NCI-H187 treated with DMSO at 0.1 percent for 48 hours (cell line): Measurements from ENCODE around the gene RHD.
"Not testable (repeated sequence)": the region's sequence is repeated elsewhere in the genome, so short reads cannot be mapped to it uniquely, and the experiment has no call there.

Experiments
- DNase-seq: peaks from one replicate; lab custom pipeline; 2025; lab: John Stamatoyannopoulos, UW

Gene RHD

DNA sequence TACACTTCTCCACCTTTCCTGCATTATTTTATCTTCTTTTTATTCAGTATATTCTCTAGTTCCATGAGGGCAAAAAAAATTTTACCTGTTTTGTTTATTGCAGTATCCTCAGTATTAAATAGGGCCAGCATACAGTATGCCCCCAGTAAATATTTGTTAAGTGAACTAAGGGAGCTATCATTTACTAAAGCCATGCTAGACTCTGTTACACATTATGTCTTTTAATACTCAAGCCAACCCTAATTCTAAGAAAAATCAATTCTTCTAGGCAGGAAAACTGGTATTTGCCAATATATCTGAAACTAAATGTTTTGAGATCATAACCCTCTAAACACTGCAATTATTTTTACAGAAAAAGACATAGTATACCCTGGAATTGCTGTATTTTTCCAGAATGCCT, 84.1 kb downstream of the RHD start:
- no peak for DNase-seq

DNA sequence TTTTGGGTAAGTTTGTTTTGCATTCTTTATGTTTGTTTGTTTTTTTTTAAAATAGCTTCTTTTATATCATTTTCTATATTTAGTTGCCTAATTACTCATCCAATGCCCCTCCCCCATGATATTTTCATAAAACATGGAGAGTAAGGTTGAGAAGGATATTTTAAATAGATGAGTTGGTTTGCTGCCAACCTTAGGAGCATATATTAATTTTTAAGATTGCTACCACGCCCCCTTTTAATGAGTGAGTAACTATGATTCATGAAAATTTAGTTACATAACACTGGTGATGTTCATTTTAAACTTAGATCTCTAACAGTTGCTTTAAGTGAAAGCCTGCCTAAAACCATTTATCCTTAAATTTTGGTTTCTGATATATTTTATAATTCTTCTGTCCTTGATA, 84.5 kb downstream of the RHD start:
- DNase-seq, result no peak

DNA sequence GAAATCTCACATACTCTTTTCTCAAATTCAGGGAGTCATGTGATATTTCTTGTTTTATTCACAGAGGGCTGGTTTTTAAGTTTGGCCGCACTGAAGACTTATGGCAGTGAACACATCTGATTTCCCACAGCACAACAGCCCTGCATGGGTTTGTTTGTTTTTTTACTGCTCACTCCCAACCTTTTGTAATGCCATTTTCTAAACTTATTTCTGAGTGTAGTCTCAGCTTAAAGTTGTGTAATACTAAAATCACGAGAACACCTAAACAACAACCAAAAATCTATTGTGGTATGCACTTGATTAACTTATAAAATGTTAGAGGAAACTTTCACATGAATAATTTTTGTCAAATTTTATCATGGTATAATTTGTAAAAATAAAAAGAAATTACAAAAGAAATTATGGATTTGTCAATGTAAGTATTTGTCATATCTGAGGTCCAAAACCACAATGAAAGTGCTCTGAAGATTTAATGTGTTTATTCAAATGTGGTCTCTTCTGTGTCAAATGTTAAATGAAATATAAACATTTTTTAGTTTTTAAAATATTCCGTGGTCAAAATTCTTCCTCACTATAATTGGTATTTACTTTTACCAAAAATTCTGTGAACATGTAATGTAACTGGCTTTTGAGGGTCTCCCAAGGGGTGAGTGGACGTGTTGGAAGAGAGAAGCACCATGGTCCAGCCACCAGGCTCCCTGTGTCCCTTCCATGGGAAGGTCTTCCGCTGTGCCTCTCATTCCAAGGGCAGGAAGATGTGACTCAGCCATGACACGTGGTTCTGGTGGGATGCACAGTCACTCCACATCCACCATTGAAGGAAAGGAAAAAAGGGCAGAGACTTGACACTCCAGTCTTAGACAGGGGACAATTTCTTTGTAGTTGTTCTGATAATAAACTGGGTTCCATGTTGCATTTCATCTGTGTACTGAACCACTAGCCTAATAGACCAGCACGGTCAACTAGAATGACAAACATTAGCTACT, 88.6 kb downstream of the RHD start:
- DNase-seq, result no peak

DNA sequence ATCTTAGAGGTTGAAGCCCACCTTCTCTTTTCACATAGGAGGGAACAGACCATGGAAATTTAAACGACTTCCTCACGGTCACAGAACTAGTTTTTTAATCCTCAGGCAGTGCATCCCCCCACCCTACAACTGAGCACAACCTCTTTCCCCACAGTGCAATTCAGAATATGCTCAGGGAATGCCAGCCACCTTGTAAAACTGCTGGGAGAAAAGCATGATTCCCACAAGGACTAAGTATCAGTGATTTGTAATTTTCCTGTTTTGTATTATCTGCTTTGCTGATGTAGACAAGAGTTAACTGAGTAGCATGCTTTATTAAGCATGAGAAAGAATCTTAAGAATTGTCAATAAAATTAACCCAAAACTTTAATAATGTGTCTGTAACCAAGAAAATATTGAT, 89.6 kb downstream of the RHD start:
- DNase-seq, result no peak

DNA sequence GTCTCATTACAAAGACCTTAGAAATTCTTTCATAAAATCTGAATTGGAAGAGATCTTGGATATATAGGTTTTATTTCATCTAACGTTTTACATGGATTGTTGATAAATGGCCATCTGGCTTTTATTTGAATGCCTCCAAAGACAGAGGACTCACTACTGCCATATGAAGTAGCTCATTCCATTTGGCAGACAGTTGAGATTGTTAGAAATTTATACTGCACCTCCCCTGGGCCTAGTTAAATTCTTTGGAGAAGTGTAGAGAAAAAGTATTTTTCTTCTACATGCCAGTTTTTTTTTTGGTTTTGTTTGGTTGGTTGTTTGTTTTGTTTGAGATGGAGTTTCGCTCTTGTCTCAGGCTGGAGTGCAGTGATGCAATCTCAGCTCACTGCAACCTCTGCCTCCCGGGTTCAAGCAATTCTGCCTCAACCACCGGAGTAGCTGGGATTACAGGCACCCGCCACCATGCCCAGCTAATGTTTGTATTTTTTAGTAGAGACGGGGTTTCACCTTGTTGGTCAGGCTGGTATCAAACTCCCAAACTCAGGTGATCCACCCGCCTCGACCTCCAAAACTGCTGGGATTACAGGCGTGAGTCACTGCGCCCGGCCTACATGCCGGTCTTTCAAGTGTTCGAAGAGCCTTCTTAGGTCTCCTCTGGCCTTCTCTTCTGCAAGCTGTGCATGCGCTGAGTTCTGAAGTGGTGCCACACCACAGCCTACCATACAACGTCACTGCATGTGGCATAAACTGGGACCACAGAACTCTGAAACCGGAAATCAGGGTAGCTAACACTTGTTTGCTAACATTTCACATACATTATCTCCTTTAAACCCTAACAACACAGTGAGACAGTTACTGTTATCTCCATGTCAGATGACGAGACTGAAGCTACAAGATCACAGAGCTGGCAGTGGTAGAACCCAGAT, 90.6 kb downstream of the RHD start:
- not testable (repeated sequence) for DNase-seq

DNA sequence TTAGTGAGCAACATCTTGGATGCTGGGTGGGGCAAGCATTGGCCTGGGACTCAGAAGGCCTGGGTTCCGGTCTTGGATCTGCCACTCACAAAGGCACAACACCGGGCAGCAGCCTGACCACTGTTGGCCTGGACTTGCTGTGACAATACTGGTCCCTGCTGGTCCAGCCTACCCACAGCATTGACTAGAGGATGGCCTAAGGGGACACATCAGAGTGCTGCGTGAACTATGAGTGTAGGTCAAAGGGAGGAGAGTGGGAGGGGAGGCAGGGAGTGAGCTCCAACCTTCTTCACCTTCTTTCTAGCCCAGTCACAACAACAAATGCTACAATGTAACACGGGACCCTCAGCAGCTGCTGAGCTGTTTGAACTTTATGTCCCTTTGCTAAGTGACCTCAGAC, 96.9 kb downstream of the RHD start:
- DNase-seq, result no peak

DNA sequence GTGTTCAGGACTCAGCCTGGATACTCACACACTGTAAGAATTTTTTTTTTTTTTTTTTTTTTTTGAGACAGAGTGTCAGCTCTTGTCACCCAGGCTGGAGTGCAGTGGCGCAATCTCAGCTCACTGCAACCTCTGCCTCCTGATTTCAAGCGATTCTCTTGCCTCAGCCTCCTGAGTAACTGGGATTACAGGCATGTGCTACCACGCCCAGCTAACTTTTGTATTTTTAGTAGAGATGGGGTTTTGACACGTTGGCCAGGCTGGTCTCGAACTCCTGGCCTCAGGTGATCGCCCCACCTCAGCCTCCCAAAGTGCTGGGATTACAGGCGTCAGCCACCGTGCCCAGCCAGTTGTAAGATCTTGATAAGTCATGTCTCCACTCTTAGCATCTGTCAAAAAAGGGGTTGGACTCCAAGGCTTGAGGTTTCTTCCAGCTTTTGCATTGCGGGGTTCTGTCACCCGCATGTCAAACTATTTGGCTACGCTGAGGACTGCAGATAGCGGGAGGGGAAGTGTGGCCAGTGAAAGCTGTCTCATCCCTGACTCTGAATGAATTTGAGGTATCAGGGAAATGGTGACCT, 97.5 kb downstream of the RHD start:
- not testable (repeated sequence) for DNase-seq

DNA sequence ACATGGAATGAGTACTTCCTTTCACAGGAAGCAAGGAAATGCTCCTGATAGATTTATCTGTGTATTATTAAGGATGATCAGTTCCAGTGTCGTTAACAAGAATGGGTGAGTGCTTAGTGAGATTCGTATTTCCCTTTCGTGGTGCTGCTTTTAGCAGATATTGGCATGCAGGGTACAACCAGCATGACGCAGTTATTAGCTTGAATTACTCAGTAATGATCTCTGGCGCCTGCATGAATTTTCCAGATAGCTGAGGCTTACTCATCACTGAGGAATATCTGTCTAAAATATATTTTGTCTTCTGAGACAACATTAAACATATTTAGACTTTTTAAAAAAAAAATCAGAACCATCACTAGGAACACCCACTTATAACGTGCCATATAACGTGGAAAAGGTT, 99.4 kb downstream of the RHD start:
- DNase-seq, result not testable (repeated sequence)

DNA sequence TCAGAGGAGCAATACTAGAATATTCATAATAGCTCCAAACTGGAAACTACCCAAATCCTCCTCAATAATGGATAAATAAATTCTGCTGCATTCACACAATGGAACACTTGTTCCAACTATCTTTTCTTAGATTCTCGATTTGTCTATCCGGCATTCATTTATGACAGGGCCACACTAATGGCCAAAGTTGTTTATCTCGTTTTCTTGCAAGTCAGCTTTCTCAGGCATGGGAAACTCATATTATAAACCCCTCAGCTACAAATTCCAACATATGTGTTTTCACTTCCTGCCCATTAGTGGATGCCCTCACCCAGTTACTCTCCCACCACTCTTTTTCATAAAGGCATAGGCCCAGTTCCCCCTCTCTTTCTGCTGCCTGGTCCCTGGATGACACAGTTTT, 106.1 kb downstream of the RHD start:
- not testable (repeated sequence) for DNase-seq
